ENCODE data around the gene RNGTT.

DNA sequence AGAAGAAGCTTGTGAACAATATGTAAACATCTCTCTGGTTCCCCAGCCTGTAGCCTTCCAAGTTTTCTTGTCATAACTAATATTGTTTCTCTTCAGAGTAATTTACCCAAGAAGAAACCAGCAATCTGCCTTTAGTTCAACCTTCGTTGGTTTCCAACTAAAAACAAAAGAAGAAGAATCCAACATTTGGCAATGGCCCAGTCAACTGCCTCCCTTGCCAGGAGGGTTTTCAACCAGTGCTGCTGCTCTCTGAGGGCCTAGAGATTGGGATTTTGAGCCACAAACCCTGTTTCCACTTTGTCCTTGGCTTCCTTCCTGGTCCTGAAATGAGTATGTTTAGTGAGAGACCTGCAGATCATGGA, 401.5 kb downstream of the RNGTT start:
- TF ChIP-seq CTCF (IDR thresholded peaks at IDR 0.05) (no peak), POLR2A (IDR thresholded peaks at IDR 0.05) (no peak)

Measured in vagina (tissue), 2 donors.